ENCODE measurements around the gene PRKAB1.

- TF ChIP-seq, protein P1, sequence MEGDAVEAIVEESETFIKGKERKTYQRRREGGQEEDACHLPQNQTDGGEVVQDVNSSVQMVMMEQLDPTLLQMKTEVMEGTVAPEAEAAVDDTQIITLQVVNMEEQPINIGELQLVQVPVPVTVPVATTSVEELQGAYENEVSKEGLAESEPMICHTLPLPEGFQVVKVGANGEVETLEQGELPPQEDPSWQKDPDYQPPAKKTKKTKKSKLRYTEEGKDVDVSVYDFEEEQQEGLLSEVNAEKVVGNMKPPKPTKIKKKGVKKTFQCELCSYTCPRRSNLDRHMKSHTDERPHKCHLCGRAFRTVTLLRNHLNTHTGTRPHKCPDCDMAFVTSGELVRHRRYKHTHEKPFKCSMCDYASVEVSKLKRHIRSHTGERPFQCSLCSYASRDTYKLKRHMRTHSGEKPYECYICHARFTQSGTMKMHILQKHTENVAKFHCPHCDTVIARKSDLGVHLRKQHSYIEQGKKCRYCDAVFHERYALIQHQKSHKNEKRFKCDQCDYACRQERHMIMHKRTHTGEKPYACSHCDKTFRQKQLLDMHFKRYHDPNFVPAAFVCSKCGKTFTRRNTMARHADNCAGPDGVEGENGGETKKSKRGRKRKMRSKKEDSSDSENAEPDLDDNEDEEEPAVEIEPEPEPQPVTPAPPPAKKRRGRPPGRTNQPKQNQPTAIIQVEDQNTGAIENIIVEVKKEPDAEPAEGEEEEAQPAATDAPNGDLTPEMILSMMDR (conservative IDR thresholded peaks at IDR 0.05; ENCODE audit: low read depth in 2 of 2), result no peak
- TF ChIP-seq POLR2AphosphoS5 (IDR thresholded peaks at IDR 0.05; ENCODE audit: low read depth) (no peak), EZH2 (IDR thresholded peaks at IDR 0.05; ENCODE audit: low read depth, unreplicated experiment) (no peak), REST (IDR thresholded peaks at IDR 0.05; ENCODE audit: unreplicated experiment) (no peak), CREB1 (CRISPR knock-in tag; IDR thresholded peaks at IDR 0.05; ENCODE audit: low read depth) (no peak), STAT1 (IDR thresholded peaks at IDR 0.05; ENCODE audit: unreplicated experiment) (no peak), EZH2phosphoT487 (IDR thresholded peaks at IDR 0.05; ENCODE audit: unreplicated experiment) (no peak), NANOG (IDR thresholded peaks at IDR 0.05; ENCODE audit: borderline replicate concordance) (no peak), JUNB (IDR thresholded peaks at IDR 0.05; ENCODE audit: unreplicated experiment) (no peak), ZNF331 (CRISPR knock-in tag; IDR thresholded peaks at IDR 0.05; ENCODE audit: low read depth) (no peak)
- TF ChIP-seq, protein P2, sequence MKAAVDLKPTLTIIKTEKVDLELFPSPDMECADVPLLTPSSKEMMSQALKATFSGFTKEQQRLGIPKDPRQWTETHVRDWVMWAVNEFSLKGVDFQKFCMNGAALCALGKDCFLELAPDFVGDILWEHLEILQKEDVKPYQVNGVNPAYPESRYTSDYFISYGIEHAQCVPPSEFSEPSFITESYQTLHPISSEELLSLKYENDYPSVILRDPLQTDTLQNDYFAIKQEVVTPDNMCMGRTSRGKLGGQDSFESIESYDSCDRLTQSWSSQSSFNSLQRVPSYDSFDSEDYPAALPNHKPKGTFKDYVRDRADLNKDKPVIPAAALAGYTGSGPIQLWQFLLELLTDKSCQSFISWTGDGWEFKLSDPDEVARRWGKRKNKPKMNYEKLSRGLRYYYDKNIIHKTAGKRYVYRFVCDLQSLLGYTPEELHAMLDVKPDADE (IDR thresholded peaks at IDR 0.05), result no peak
Measured at GRCh38 chr12:119686776-119687175, 18.8 kb downstream of the PRKAB1 start.

Measured in GM23338 (cell line).